Measurements from ENCODE around the gene MRPL40.
A peak's percentile ranks its signal among the peaks of the same experiment; 100 is the strongest.
"Not testable (repeated sequence)": the region's sequence is repeated elsewhere in the genome, so short reads cannot be mapped to it uniquely, and the experiment has no call there.

MRPL40 gene

DNA sequence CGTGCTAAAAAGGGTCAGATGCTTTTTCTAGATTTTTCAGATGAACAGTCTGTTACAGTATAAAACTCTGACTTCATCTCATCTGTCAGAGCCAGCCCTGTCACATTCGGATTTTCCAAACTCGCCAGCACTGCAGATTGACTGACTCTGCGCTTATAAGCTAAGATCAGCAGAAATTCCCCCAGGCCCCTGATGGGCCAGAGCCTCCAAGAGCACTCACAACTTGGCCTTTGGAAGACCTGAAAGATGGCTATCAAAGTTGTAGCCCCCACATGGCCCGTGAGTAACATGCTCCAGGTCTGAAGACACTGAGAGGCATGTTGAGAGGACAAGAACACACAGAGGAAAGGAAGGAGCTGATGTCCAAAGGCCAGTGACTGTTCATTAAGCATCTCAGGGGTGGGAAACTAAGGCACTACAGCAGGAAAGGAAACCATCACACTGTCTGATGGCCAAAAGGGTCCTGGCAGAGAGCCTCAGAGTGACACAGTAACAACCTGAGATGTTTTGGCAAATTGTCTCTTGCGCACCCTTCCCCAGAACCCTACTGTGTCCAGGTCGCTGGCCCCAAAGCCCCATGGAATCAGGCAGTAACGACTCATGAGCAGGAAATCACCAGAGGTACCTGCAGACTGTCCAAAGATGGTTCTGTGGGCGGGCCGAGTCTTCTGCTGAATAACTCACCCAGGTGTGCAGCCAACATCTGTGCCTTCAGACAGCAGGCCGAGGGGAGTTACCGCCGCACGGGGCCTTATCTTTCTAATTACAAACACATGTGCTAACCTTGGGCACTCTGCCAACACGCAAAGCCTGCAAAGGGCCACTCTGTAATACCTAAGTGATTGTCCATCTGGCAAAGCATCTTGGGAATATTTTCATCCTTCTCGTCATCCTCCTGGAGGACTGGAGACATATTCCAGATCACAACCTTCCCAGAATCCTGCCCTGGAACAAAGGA is 24.4 kb upstream of the MRPL40 start:
- DNase-seq = no peak

DNA sequence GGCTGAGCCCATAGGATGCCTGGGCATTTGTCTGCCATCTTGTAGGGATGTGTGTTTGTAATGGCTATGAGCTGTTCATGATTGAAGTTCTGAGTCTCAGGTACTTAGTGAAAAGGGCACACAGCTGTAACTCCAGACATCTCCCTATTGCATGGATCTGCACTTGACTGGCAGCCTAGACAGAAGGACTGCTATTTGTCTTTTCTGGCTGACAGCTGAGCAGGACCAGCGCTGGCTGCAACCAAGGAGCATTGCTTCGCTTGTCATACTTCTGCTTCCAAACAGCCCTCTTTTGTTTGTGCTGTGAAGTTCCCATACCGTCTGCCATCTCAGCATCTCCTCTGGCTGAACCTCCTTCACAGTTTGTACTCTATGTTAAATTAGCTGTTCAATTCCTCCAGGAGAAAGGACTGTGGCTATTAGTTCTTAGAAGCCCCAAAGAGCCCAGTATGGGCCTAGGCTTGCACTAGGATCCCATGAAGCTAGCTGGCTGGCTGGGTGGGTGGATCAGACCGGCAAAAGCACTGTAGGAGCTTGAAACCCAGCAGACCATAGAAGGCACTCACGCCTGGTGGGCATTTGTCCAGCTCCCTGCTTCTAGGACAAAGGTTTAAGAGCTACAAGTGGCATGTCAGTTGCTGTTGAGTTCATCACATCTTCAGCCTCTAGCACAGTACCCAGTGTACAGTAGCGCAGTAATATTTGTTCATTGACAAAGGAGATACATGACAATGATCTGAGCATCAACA is 21.2 kb upstream of the MRPL40 start:
- DNase-seq = no peak

DNA sequence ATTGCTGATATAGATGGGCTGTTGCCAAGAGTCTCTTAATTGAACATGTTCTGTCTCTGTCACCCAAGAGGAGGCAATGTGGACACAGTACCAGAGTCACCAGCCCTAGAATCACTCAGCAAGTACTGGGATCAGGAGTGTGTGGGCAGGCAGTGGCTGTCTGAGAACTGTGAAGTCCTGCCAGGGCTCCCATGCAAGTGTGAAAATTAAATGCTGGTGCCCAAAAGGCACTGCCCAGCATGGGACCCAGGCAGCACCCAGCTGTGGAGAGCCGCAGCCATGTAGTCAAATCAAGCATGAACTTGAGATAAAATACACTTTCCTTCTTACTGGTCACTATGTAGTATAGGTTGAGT is 20.7 kb upstream of the MRPL40 start:
- no peak for DNase-seq

DNA sequence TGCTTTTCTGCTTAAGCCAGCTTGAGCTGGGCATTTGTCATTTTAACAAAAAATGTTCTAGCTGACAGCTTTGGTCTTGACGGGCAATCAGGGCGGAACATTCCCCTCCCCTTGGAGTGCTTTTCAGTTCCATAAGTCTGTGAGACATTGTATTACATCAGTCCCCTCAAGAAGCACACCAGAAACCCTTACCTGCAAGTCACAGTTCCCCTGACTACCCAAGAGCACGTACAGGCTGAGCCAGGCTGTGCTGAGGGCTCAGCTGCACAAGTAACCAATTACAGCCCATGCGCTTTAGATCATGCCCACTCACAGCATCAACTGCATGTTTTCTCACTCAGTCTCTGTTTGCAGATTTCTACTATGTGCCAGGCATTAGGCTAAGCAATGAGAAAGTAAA is 19.9 kb upstream of the MRPL40 start:
- no peak for DNase-seq

DNA sequence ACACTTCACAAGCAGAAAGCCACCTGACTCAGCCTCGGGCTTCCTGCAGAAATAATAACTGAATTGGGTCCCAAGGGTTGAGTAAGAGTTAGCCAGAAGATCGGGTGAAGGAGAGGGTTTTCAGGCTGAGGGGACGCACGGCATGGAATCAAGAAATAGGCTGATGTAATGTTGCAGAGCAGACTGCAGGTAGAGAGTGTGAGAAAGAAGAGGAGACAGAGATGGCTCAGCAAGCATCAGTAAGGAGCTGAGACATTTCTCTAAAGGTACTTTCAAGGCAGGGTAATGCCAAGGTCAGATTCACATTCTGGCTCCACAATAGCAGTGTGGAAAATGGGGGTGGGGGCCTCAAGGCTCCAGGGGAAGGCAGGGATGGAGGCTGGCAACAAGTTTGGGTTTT is 19.4 kb upstream of the MRPL40 start:
- DNase-seq = no peak

DNA sequence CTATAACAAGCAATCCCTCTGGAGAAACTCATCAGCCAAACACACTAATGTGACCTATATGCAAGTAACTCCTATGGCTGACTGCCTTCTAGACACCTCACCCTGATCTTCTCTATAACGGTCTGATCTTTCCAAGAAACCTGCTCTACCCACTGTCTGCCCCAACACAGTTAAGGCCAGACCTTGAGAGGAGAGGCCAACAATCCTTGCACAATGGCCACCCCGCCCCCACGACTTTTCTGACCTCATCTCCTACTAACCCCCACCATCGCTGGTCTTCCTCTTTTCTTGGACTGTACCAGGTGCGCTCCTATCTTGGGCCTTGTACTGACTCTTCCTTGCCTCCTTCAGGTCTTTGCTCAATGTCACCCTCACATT is 13.3 kb upstream of the MRPL40 start:
- DNase-seq = no peak

DNA sequence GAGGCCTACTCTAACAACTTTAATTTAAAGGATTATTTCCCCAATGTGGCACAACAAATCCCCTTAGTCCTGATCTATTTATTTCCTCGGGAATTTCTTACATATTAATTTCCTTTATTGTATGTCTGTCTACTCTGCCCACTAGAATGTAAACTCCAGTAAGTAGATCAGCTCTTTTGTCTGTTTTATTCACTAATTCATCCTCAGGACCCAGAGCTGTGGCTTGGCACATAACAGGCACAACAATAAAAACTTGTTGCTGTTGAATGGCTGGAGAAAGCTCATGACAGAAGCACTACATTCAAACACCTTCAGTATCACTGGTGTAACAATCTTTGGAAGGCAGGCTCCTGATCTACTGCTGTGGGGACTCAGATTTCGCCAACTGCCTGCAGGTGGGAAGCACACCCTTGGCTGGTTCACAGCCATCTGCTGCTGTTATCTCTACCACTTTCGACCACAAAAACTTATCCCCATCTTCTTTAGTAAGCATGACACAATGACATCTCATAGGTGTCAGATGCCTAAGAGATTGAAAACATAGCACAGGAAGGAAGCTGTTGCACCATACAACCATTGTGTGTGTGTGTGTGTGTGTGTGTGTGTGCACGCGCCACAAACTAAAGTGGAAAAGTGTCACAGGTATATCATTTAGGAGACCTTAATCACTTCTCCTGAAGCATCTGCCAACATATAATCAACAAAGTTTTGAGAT is 12.7 kb upstream of the MRPL40 start:
- DNase-seq = peak; percentile 49 to 70

DNA sequence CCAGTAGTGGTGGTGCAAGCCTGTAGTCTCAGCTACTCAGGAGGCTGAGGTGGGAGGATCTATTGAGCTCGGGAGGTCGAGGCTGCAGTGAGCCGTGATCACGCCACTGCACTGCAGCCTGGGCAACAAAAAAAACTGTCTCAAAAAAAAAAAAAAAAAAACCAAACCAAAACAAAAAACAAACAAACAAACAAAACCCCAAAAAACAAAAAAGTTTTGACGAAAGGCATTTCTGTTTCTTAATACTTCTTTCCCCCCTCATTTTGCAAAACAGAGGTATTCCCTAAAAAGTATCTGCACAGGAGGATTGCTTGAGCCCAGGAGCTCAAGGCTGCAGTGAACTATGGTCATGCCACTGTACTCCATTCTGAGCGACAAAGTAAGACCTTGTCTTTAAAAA is 12.0 kb upstream of the MRPL40 start:
- no peak for DNase-seq

DNA sequence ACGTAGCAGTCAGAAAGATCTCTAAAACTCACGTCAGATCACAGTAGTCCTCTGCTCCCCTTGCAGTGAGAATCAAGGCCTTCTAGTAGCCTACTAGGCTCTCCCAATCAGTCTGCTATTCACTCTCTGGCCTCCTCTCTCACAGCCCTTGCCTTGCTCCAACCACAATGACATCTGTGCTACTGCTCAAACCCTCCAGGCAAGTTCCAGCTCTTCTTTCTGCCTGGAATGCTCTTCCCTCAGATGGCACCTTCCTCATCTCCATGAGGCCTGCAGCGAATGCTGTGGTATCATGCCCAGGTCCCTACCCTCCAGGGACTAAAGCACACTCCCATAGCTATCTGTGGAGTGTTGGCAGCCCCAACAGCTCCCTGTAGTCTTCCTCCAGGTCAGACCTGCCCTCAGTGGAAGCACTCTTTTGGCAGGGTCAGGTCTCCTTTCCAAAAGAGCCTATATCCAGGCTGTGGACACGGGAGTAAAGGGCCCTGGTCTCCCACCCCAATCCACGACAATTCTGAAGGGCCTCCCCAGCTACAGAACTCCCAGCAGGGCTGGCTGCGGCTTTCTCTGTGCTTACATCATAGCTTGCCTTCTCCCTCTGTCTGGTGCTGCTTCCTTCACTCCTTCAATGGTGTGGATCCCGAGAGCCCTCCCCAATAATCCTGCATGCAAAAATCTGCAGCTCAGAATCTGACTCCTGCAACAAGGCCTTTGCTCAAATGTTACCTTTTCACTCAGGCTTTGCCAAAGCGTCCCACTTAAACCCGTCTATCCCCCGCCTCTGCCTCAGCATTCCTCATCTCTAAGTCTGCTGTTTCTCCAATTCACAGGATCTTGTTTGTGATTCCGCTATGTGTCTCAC is 9.7 kb upstream of the MRPL40 start:
- no peak for DNase-seq

DNA sequence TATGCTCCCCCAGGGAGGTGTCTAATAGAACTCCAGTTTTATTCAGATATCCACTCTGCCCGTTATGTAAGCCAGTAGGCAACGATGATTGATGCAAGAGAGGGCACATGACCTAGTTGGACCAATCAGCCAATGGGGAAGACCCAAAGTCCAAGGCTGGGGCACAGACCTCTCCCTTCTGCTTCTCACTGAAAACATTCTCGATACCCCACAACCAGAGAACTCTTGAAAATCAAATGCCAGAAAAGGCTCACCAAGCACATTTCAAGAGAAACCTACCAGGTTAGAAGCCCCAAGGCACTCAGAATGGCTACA is 8.2 kb upstream of the MRPL40 start:
- DNase-seq = no peak

DNA sequence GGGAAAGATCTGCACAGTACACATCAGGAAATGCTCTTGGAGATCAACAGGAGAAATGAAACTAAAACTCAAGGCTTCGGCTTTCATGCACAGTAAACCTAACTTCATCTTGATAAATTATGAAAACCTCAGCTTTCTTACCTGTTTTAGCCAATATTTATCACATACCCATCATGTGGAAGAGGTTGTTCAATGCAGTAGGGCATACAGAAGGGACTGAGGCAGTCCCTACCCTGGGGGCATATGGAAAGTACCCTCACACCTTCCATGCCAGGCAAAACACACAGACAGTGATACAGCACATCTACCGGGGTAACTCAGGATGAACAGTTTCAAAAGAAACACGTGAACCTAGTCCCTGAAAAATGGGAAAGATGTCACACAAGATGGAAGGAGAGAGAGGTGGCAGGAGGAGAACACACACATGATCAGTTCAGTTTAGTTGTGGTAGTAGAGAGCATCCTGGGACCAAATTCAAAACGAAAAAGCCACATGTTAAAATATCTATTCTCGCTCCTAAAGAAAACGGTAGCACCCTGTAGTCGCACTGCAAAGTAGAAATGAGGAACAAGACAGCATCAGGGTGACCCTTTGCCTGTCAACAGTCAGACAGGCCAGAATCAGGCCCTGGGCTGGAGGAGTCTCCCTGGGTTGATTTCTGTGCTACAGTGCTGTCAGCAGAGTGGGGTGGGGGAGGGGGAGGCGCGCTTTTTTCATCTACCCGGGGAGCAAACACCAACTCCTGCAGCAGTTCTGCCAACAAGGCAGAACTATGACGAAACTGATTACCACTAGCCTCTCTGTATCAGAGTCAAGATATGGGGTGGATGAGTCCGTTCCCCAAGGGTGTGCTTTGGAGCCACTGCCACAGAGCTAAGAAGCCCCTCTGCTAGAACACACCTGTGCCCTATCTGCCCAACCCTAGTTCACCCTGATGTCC is 2.1 kb upstream of the MRPL40 start:
- peak; percentile 39 to 49 for DNase-seq

DNA sequence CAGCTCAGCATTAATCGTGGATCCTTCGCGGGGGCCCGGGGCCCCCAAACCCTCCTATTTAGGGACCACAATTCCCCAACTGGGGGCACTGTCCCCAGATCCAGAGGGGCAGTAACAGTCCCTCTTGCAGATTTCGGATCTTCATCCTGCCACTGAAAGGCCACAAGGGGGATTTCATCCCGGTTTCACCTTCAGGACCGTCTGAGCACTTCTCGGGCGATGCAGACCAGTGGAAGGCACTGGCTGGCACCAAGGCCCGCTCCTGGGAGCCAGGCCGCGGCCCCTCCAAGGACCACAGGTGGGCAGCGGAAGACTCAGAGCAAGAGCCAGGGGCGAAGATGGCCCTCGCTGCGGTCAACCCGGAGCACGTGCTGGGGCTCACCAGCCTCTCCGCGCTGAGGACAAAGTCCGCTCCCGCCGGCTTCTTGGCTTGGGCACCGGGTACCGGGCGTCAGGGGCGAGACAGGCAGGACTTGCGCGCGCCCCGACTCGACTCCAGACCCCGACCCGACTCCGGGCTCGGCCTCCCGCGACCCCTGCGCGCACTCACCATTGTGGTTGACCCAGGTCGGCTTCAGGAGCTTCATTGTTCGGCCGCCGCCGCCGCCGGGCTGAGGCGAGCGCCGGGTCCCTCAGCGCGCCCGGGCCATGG is 1.3 kb upstream of the MRPL40 start:
- DNase-seq = peak in 1 of 2 donors; percentile 5

DNA sequence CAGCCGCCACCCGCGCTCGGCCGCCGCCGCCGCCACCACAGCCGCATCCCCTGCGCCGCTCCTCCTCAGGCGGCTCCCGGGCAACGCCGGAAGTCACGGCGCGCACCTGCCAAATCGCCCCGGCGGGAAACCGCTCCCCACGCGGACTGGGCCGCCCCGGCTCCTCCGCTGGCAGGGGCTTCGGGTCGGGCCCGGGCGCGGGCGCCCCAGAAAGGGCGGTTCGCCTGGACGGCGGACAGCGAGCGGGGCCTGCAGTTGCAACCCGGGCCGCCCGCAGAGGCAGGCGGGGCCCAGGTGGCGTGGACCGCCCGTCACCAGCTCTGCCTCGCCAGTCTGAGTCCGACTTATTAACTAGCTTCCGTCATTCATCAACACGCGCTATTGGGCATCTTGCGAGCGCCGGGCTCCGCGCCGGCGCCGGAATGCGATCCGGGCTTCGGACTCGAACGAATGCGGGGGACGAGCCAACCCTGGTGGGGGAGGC is 654 bp upstream of the MRPL40 start, which contains the start of gene HIRA:
HIRA (minus strand) TSS at position 85 of the 484 bp plus-strand sequence. CDS start 257 bp downstream, outside the sequence.
- peak; percentile 80 to 87 for DNase-seq

DNA sequence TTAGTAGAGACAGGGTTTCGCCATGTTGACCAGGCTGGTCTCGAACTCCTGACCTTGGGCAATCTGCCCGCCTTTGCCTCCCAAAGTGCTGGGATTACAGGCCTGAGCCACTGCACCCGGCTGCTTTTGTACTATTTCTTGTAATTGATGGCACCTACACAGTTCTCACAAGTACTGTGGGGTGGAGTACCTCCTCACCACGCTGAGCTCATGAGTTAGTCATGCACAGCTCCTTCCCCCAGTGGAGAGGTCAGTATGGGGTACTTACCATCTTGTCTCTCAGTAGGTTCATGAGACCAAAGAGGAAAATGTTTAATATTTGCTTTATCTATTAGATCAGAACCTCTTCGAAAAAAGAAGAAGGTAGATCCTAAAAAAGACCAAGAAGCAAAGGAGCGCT is 2.1 kb downstream of the MRPL40 start:
- no peak for DNase-seq

DNA sequence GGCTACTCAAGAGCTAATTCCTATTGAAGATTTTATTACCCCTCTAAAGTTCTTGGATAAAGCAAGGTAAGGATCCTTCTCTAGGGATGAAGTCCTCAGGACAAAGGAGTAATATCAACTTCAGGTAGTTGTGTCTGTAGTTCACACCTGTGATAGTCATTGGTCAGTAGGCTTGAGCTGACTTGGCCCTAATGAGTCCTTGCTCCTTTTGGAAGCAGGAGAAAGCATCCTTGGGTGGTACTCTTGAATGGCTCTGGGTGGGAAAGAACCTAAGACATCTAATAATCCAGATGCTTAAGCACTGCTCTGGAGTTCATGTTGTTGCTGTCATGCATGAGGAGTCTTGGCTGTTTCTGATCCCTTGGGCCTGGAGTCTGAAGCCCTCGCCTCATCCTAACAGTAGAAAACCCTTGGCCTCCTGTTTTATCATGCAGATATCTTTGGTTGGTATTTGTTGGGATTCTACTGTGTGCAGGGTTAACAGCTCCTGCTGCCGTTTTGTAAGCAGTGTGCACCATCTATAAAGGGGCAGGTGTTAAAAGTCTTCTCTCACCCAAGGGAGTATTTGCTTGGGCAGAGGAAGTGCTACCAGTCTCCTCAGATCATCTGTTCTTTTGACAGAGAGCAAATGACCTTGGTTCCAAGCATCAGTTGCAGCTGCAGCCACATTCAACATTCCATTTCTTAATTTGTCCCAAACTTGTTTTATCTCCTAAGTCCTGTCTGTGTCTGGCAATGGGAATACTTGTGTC is 2.7 kb downstream of the MRPL40 start:
- no peak for DNase-seq

DNA sequence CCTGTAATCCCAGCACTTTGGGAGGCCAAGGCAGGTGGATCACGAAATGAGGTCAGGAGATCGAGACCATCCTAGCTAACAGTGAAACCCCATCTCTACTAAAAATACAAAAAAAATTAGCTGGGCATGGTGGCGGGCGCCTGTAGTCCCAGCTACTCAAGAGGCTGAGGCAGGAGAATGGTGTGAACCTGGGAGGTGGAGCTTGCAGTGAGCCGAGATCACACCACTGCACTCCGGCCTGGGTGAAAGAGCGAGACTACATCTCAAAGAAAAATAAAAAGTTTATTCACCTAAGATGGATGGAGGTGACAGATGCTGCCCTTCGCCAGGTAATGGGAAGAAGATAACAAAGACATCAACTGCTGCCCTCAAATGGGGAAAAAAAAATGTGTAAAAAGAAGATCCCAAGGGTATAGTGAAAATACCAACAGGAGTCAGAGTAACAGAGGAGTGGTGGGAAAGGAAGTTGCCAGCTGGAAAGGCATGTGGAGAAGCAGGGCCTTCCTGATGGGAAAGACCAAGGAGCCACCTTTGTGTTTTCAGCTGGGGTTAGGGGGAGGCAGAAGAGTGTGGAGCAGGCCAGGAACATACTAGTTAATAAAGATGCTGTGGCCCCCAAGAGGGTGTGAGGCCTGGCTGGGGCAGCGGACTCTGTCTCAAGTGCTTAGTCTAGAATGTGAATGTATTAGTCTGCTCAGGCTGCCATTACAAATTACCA is 4.3 kb downstream of the MRPL40 start:
- DNase-seq = not testable (repeated sequence)

DNA sequence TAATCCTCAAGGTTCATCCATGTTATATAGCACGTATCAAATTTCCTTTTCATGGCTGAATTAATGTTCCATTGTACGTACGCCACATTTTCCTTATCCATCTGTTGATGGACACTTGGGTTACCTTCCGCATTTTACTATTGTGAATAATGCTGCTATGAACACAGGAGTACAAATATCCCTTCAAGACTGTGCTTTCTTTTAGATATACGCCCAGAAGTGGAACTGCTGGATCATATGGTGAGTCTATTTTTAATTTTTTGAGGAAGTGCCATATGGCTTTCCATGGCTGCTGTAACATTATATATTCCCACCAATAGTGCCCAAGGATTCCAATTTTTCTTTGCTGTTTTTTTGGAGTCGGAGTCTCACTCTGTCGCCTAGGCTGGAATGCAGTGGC is 6.0 kb downstream of the MRPL40 start:
- no peak for DNase-seq

DNA sequence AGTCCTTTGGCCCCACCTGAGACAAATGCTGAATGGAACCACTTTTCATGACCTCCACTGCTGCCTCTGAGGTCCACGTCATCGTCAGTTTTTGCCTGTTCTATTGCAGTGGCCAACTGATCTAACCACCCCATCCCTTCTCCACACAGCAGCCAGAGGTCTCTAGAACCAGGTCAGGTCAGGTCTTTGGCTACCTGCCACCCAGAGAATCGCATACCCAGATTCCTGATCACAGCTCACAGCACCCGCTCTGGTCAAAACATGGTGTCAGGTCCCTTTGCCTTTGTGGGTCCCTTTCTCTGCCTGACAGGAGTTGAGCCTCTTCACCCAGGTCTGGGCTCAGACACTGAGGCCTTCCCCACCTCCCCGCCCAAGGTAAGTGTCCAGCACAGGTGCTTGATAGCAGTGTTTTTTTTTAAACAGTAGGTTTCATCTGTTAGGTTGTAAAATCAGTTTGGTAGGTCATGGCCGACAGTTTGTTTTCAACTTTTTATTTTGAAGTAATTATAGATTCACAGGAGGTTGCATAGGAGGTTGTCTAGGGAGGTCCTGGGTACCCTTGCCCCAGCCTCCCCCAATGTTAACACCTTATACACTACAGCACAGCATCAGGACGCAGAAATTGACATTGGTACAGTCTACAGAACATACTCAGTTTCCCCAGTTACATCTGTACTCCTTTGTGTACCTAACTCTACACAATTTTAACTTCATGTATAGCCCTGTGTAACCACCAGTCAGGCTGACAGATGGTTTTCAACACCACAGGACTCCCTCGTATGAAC is 8.3 kb downstream of the MRPL40 start:
- no peak for DNase-seq
